Pancreas (tissue), 10 donors: Measurements from ENCODE around the gene AFF1. TPM values are rescaled to one million over a fixed set of nuclear protein-coding genes. Genes with fewer than 3 reads are reported as not detected.

ENCODE experiments used
- ATAC-seq, 4 donors: fragments of 200-7000 bp; cut with Tn5 transposase; one replicate each; pipeline versions ENCODE4 v1.8.0 to v1.9.1; 2020; ENCODE audit warnings: mild to moderate bottlenecking in 4 of 4, moderate library complexity in 4 of 4
- DNase-seq, 6 donors: peaks; one replicate each; pipeline ENCODE4 v3.0.0-alpha.2; 2020
- FAIRE-seq: peaks from 2 replicates; lab custom pipeline; 2012; peaks lifted over from hg19 to GRCh38; lab: Jason Lieb, UNC
- H3K27ac ChIP-seq, 4 donors: fragments of 200-600 bp; sonication (generic); 1 replicate in 3 of 4; 2 replicates in 1 of 4; pipeline versions ENCODE4 v1.5.0 to v1.8.0; 2020
- H3K27me3 ChIP-seq, 4 donors: fragments of 200-600 bp; one replicate each; pipeline ENCODE4 v1.8.0; 2021
- H3K36me3 ChIP-seq, 3 donors: fragments of 200-600 bp; sonication (generic) in 1 of 3; one replicate each; pipeline versions ENCODE4 v1.5.0 to v1.8.0; 2020 to 2021
- H3K4me1 ChIP-seq, 3 donors: fragments of 200-600 bp; one replicate each; pipeline ENCODE4 v1.8.0; 2021
- H3K4me3 ChIP-seq, 4 donors: fragments of 200-600 bp; sonication (generic) in 2 of 4; one replicate each; pipeline versions ENCODE4 v1.5.0 to v1.8.0; 2020 to 2021
- H3K9me3 ChIP-seq, 4 donors: fragments of 200-600 bp; one replicate each; pipeline ENCODE4 v1.8.0; 2021
- WGBS, 2 donors: extraction: QIAGEN DNeasy Blood & Tissue Kit; methylation state at CpG; one replicate each; pipeline ENCODE4 v1.1.7; 2013; 5-methylcytosine and 5-hydroxymethylcytosine counted together
- intact Hi-C, 3 donors: fragments of 100-400 bp; cut with DNase I; formaldehyde crosslinking; loops; one replicate each; pipeline versions ENCODE4 v1.11.1 to v1.14.2; 2022
- polyA plus RNA-seq, 2 donors: library from polyadenylated mRNA; stranded (reverse); fragments of 200-250 nt; gene quantifications; one replicate each; pipeline ENCODE4 v1.2.3, GENCODE V29; 2013
- total RNA-seq, 6 donors: library from RNA; stranded (reverse); fragmentation: NEBNext Ultra II Directional in 4 of 6; extraction: Animal tissue kit (Norgen Biotek cat#: 25700) in 4 of 6; gene quantifications; one replicate each; pipeline versions ENCODE4 v1.2.1 to v1.2.4, GENCODE V29; 2021 to 2023
- TF ChIP-seq, protein P1 (sequence below), 4 donors: fragments of 200-600 bp; sonication (generic) in 3 of 4; IDR thresholded peaks; one replicate each; pipeline versions ENCODE4 v1.5.0 to v1.8.0; 2021; ENCODE audit warnings: antibody characterized with exemption in 4 of 4
- donor health status: healthy with polysubstance abuse.
- donor health status: DM: no; HTN: no; CAD: no; lungs with moderate emphysema.
- donor health status: DM: no; HTN: no; CAD: no.
- donor health status: control.
- donor health status: control.
- donor health status: Bipolar disorder and iron deficiency.
- donor health status: DM: yes; HTN: yes; CAD: no.
- donor health status: DM: no; HTN: no; CAD: no.
- donor health status: DM: no; HTN: no; CAD: no.
- donor health status: DM: yes; HTN: yes; CAD: no.

AFF1 gene
- total and polyA plus RNA-seq, 8 donors, result 11.8 to 62.0 (median 40.4) TPM

DNA sequence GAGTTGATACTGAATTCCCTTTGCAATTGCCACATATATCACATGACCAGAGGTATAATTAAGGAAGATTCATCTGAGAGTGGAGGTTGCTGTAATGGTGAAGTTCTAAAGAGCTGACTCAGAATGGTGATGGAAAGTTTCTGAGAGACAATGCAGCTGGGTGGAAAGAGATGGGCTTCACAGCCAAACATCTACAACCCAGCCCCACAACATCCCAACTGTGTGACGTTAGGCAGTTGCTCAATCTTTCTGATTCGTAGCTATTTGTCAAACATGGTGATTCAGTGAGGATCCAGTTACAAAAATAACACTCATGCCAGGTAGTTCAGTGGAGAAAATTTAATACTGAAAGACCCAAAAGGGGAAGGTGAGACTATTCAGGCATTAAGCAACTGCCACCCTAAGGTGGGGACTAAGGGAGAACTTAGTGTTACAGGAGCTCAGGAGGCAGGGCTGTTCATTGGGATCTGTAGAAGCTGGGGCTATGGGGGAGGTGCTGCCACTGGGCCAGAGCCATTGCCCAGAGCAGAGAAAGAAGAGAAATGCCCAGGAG lies 6.9 kb upstream of the AFF1 start:
- no peaks in the 10 kb centered on the region for H3K9me3 ChIP-seq
- intact Hi-C loops, result loop anchor here in 2 of 3 donors (5.0 to 10.0 kb wide), 3 partner anchors 164 to 307 kb away; no protein-coding TSS in a partner anchor
- DNase-seq, result peak in 1 of 6 donors; percentile 37
- no peak for FAIRE-seq
- H3K4me3 ChIP-seq, result no peak overlapping the region
- no peaks in the 10 kb centered on the region for H3K27me3 ChIP-seq
- 22 to 34% methylated on average over 2 of the region's 2 CpGs for WGBS, 2 donors
- TF ChIP-seq, protein P1, sequence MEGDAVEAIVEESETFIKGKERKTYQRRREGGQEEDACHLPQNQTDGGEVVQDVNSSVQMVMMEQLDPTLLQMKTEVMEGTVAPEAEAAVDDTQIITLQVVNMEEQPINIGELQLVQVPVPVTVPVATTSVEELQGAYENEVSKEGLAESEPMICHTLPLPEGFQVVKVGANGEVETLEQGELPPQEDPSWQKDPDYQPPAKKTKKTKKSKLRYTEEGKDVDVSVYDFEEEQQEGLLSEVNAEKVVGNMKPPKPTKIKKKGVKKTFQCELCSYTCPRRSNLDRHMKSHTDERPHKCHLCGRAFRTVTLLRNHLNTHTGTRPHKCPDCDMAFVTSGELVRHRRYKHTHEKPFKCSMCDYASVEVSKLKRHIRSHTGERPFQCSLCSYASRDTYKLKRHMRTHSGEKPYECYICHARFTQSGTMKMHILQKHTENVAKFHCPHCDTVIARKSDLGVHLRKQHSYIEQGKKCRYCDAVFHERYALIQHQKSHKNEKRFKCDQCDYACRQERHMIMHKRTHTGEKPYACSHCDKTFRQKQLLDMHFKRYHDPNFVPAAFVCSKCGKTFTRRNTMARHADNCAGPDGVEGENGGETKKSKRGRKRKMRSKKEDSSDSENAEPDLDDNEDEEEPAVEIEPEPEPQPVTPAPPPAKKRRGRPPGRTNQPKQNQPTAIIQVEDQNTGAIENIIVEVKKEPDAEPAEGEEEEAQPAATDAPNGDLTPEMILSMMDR (IDR thresholded peaks at IDR 0.05), result no peak
- ATAC-seq, result peak; percentile 72 to 88 (median 86)
- peak overlapping the region in 1 of 4 donors; percentile 75 for H3K27ac ChIP-seq
- no peaks in the 10 kb centered on the region for H3K36me3 ChIP-seq
- peaks cover 0 to 11% (median 0%) of the 10 kb centered on the region in 3 donors for H3K4me1 ChIP-seq

GRCh38 chr4:86928400-86929255 lies 6.2 kb upstream of the AFF1 start:
- FAIRE-seq (no peak), DNase-seq (no peak), ATAC-seq (no peak)
- H3K4me3 ChIP-seq, result no peak overlapping the region
- H3K36me3 ChIP-seq, result no peaks in the 10 kb centered on the region
- WGBS, 2 donors, result 88 to 92% methylated on average over 10 of the region's 10 CpGs
- TF ChIP-seq, protein P1 (IDR thresholded peaks at IDR 0.05), result no peak
- no peaks in the 10 kb centered on the region for H3K27me3 ChIP-seq
- intact Hi-C loops, result loop anchor here in 2 of 3 donors (5.0 to 10.0 kb wide), 3 partner anchors 164 to 306 kb away; no protein-coding TSS in a partner anchor
- H3K9me3 ChIP-seq, result no peaks in the 10 kb centered on the region
- peaks cover 4 to 16% (median 4%) of the 10 kb centered on the region in 3 donors for H3K4me1 ChIP-seq
- peak overlapping the region in 1 of 4 donors; percentile 75 for H3K27ac ChIP-seq

- no peaks in the 10 kb centered on the region for H3K27me3 ChIP-seq
- peaks cover 19 to 30% (median 27%) of the 10 kb centered on the region in 3 donors for H3K4me1 ChIP-seq
- FAIRE-seq, result no peak
- TF ChIP-seq, protein P1 (IDR thresholded peaks at IDR 0.05), result no peak
- peak in 1 of 4 donors; percentile 6 for ATAC-seq
- DNase-seq, result peak in 1 of 6 donors; percentile 22
- H3K36me3 ChIP-seq, result no peaks in the 10 kb centered on the region
- no peaks in the 10 kb centered on the region for H3K9me3 ChIP-seq
- peak overlapping the region; percentile 33 to 89 (median 80) for H3K4me3 ChIP-seq
- 2 to 3% methylated on average over 15 of the region's 15 CpGs for WGBS, 2 donors
- intact Hi-C loops, result no loop called here
- peak overlapping the region; percentile 96 to 99 (median 98) for H3K27ac ChIP-seq
These were observed 552 bp upstream of the AFF1 start for GRCh38 chr4:86934147-86934770.

GRCh38 chr4:86935566-86935852 lies 698 bp downstream of the AFF1 start:
- TF ChIP-seq, protein P1 (IDR thresholded peaks at IDR 0.05), result no peak
- peak in 1 of 4 donors; percentile 6 for ATAC-seq
- intact Hi-C loops, result loop anchor here in 1 of 3 donors (5.0 kb wide), 1 partner anchor 72 kb away; no protein-coding TSS in a partner anchor
- Histone ChIP-seq H3K4me3 (peak overlapping the region; percentile 75 to 96 (median 88)), H3K27me3 (no peaks in the 10 kb centered on the region), H3K9me3 (no peaks in the 10 kb centered on the region), H3K36me3 (no peaks in the 10 kb centered on the region), H3K27ac (peak overlapping the region; percentile 96 to 99 (median 98)), H3K4me1 (peaks cover 32 to 43% (median 35%) of the 10 kb centered on the region in 3 donors)
- no peak for FAIRE-seq
- no peak for DNase-seq
- WGBS, 2 donors, result 1 to 2% methylated on average over 16 of the region's 16 CpGs
